Upper lobe of right lung (tissue), 1 donor: ENCODE results near the gene ATP11B. TPM values are rescaled to one million over a fixed set of nuclear protein-coding genes. Genes with fewer than 3 reads are reported as not detected.

ENCODE experiments used
- ATAC-seq: fragments of 200-7000 bp; cut with Tn5 transposase; one replicate; pipeline ENCODE4 v1.9.1; 2020; ENCODE audit warnings: mild to moderate bottlenecking, moderate library complexity
- DNase-seq: peaks from one replicate; pipeline ENCODE4 v3.0.0-alpha.2; 2020
- H3K27ac ChIP-seq: fragments of 200-600 bp; one replicate; pipeline ENCODE4 v1.8.0; 2022
- H3K27me3 ChIP-seq: fragments of 200-600 bp; one replicate; pipeline ENCODE4 v1.8.0; 2022; ENCODE audit warnings: mild to moderate bottlenecking
- H3K36me3 ChIP-seq: fragments of 200-600 bp; one replicate; pipeline ENCODE4 v1.8.0; 2022
- H3K4me1 ChIP-seq: fragments of 200-600 bp; one replicate; pipeline ENCODE4 v1.8.0; 2022
- H3K4me3 ChIP-seq: fragments of 200-600 bp; one replicate; pipeline ENCODE4 v1.8.0; 2022; ENCODE audit warnings: mild to moderate bottlenecking
- H3K9me3 ChIP-seq: fragments of 200-600 bp; one replicate; pipeline ENCODE4 v1.8.0; 2022
- intact Hi-C: fragments of 100-400 bp; cut with DNase I; formaldehyde crosslinking; loops from one replicate; pipeline ENCODE4 v1.11.0; 2022
- total RNA-seq: library from RNA; stranded (reverse); fragmentation: NEBNext Ultra II Directional; extraction: Animal tissue kit (Norgen Biotek cat#: 25700); gene quantifications from one replicate; pipeline ENCODE4 v1.2.1, GENCODE V29; 2021
- TF ChIP-seq, protein P1 (sequence below): fragments of 200-600 bp; IDR thresholded peaks from one replicate; pipeline ENCODE4 v1.8.0; 2022; ENCODE audit warnings: antibody characterized with exemption
- donor health status: DM: no; HTN: yes; CAD: no; lungs with severe emphysema.

The ATP11B gene
- total RNA-seq, 1 donor from 2014 or later, result 70.7 TPM

DNA sequence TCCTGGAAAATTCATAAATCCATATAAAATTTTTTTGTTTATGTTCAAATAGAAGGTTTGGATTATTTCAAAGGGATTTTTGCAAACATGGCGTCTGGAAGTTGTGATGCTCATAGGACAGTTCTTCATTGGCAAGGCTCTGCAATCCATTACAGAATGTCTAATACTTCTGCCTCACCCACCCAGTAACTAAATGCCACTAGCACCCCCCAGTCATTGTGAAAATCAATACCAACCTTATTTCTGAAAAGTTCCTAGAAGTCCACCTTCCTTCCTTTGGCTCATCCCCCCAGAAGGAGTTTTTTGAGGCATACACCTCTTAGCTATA is 17.9 kb downstream of the ATP11B start:
- H3K27ac ChIP-seq, result no peak overlapping the region
- intact Hi-C loops, result no loop called here
- no peaks in the 10 kb centered on the region for H3K27me3 ChIP-seq
- H3K9me3 ChIP-seq, result no peaks in the 10 kb centered on the region
- DNase-seq (no peak), ATAC-seq (no peak)
- H3K4me3 ChIP-seq, result no peak overlapping the region
- H3K36me3 ChIP-seq, result no peaks in the 10 kb centered on the region
- peaks cover 11% of the 10 kb centered on the region for H3K4me1 ChIP-seq
- TF ChIP-seq, protein P1, sequence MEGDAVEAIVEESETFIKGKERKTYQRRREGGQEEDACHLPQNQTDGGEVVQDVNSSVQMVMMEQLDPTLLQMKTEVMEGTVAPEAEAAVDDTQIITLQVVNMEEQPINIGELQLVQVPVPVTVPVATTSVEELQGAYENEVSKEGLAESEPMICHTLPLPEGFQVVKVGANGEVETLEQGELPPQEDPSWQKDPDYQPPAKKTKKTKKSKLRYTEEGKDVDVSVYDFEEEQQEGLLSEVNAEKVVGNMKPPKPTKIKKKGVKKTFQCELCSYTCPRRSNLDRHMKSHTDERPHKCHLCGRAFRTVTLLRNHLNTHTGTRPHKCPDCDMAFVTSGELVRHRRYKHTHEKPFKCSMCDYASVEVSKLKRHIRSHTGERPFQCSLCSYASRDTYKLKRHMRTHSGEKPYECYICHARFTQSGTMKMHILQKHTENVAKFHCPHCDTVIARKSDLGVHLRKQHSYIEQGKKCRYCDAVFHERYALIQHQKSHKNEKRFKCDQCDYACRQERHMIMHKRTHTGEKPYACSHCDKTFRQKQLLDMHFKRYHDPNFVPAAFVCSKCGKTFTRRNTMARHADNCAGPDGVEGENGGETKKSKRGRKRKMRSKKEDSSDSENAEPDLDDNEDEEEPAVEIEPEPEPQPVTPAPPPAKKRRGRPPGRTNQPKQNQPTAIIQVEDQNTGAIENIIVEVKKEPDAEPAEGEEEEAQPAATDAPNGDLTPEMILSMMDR, result no peak

DNA sequence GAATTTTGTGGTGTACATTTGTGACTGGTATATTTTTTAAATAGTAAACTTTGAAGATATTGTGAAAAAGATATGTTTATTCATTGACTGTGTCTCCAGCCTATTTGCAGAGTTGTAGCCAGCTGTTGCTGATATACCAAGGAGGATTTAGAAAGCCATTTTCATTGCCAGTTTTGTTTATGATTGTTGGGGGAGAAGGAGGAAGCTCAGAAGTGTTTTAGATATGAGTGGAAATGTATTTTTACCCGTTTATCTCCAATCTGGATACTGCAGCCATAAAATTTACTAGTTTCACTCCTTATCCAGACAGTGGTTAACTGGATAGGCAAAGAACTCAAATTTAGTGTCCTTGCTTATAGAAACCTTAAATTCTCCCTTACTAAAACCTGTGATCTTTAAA is 18.8 kb downstream of the ATP11B start:
- no peaks in the 10 kb centered on the region for H3K27me3 ChIP-seq
- no peaks in the 10 kb centered on the region for H3K9me3 ChIP-seq
- TF ChIP-seq, protein P1, result no peak
- H3K36me3 ChIP-seq, result no peaks in the 10 kb centered on the region
- no peak overlapping the region for H3K4me3 ChIP-seq
- H3K4me1 ChIP-seq, result peaks cover 7% of the 10 kb centered on the region
- ATAC-seq (no peak), DNase-seq (no peak)
- intact Hi-C loops, result no loop called here
- no peak overlapping the region for H3K27ac ChIP-seq

DNA sequence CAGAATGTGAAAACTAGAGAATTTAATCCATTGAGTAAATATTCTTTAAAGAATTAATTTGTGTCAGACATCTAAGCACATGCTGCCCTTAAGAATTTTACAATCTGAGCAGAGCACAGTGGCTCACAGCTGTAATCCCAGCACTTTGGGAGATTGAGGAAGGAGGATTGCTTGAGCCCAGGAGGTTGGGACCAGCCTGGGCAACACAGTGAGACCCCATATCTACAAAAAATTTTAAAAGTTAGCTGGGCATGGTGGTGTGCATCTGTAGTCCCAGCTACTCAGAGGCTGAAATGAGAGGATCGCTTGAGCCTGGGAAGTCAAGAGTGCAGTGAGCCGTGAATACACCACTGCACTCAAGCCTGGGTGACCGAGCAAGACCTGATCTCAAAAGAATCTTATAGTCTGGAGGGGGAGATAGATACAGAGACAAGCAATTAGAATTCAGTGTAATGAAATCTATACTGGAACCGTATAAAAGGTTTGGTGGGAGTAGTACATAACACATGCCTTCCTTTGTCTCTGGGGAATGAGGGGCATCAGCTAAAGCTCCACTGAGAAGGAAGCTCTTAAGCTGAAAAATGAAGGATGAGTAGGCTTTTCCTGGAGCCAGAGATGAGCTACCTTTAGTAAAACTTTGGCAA is 21.2 kb downstream of the ATP11B start:
- Histone ChIP-seq H3K27ac (no peak overlapping the region), H3K27me3 (no peaks in the 10 kb centered on the region), H3K4me1 (no peaks in the 10 kb centered on the region), H3K4me3 (no peak overlapping the region), H3K36me3 (no peaks in the 10 kb centered on the region), H3K9me3 (no peaks in the 10 kb centered on the region)
- intact Hi-C loops, result no loop called here
- DNase-seq (no peak), ATAC-seq (no peak)
- TF ChIP-seq, protein P1, result no peak

DNA sequence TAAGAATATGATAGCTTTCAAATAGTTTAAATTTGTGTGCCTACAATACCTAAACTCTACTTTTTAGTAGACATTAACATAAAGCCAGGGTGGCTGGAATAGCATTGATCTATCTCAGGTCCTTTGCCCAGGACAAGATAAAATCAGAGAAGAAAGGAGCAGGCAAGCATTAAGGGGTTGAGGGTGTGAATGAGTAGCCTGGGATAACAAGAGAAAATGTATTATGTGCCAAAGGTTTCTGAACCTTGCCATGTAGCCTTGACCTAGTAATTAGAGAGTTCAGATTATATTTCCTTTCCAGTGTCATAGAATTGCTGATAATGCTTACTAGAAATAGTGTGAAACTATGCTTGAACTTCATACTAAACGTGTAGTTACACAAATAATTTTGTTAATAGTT is 22.9 kb downstream of the ATP11B start:
- ATAC-seq, result no peak
- Histone ChIP-seq H3K27me3 (no peaks in the 10 kb centered on the region), H3K4me3 (no peak overlapping the region), H3K9me3 (no peaks in the 10 kb centered on the region), H3K27ac (no peak overlapping the region), H3K36me3 (peaks cover 11% of the 10 kb centered on the region), H3K4me1 (no peaks in the 10 kb centered on the region)
- intact Hi-C loops, result no loop called here
- TF ChIP-seq, protein P1, result no peak
- DNase-seq, result no peak

DNA sequence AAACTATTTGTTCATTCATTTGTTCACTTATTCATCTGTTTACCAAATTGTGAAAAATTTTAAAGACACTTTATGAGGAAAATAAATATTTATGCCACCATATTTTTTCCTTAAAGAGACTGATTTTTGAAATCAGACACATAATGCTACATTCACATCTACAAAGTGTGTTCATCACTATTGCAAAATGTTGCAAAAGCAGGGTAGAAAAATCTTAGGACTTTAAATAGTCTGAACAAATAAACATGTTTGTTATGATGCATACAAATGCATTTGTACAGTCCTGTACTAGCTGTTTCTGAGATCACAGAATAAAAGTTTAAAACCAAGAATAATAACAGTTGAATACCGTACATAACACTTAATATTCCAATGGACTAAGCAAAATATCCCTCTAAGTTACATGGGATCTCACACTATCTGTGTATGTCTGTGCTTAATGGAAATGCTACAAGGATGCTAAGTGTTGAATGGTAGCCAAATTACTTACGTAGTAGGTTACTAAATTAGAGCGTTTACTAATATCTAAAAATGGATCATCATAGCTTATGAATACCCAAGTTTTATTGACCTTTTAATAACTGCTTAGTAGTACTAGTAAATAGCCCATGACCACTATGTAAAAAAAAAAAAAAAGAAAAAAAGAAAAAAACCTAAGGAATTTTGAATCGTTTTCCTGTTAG is 25.1 kb downstream of the ATP11B start:
- intact Hi-C loops, result no loop called here
- Histone ChIP-seq H3K36me3 (peaks cover 23% of the 10 kb centered on the region), H3K4me3 (no peak overlapping the region), H3K27me3 (no peaks in the 10 kb centered on the region), H3K9me3 (no peaks in the 10 kb centered on the region), H3K4me1 (no peaks in the 10 kb centered on the region), H3K27ac (no peak overlapping the region)
- TF ChIP-seq, protein P1, result no peak
- no peak for ATAC-seq
- no peak for DNase-seq
